HG03558 (cell line): ENCODE results near the gene HOXA11.

Experiments
- ATAC-seq: cut with Tn5 transposase; IDR thresholded peaks from one replicate; pipeline ENCODE4 v1.9.1; 2021; ENCODE audit warnings: moderate number of reproducible peaks; ENCODE audit not compliant: unreplicated experiment; ENCODE audit errors: extremely low read depth

HOXA11 gene

GRCh38 chr7:27207348-27207985, 22.4 kb upstream of the HOXA11 start:
- ATAC-seq, result no peak

DNA sequence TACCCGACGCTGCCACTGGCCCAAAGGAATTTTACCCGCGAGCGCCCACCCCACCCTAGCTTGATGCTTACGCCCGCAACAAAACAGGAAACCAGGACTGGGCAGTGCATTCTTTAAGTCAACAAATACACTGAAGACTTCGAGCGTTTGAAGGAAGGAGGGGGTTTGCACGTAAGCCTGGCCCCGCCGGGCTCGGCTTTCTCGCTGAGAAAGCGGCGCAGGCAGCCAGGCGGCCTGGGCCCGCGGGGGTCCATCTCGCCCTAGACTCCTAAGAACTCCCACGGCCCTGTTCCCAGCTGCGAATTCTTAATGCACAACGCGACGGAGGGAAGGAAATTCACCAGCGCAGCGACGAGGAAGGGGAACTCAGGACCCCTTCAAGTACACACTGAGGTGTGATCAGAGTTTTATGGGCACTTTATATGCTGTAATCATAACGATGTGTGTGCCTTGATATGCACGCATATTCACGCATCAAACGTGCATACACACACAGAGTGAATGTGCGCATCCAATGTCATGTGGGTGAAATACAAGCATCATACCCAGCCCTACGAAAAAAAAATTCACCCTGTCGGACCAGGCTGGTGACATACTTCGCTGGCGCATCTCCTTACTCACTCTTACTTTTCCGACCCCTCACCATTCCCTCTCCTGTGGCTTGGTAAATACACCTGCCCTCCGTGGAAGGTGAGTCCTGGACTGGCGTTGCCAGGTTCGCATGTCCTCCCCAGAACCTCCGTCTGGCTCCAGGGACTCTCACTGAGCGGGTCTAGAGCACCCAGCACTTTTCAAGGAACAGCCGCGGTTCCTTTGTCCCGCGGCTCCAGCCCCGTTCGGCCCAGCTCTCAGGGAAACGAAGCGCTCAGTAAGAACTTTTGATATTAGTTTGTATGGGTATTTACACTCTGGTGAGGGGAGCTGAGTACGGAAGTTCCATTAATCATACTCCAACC, 20.6 kb upstream of the HOXA11 start:
- ATAC-seq, result no peak

- ATAC-seq, result no peak
Observed at GRCh38 chr7:27204851-27205322, 19.9 kb upstream of the HOXA11 start.

DNA sequence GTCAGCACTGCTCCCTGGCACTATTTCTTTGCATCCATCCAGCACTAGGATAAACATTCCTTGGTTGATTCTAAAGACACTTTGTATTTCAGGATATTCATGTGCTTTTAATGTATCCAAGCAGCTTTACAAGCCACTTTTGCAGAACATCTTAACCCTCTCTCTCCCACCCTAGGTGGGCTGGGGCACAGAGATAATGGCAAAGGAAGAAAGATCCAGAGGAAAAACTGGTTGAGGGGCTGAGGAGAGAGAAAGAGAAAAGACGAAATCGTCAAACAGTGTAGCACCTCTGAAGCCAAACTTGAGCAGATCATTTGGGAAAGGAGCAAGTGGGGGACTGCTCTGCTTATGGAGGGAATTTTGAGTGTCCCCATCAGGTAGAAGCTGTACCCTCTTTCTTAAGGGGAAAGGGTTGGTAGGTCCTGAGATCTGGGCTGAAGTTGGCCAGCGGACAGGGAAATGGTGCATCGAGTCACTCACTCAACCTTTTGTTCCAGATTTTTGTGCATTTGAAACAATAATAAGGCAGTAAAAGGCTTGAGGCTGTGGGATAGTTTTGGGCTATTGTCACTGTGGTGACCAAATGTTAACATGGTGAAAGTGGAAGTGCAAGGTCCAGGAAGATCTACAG, 19.0 kb upstream of the HOXA11 start:
- ATAC-seq, result no peak

DNA sequence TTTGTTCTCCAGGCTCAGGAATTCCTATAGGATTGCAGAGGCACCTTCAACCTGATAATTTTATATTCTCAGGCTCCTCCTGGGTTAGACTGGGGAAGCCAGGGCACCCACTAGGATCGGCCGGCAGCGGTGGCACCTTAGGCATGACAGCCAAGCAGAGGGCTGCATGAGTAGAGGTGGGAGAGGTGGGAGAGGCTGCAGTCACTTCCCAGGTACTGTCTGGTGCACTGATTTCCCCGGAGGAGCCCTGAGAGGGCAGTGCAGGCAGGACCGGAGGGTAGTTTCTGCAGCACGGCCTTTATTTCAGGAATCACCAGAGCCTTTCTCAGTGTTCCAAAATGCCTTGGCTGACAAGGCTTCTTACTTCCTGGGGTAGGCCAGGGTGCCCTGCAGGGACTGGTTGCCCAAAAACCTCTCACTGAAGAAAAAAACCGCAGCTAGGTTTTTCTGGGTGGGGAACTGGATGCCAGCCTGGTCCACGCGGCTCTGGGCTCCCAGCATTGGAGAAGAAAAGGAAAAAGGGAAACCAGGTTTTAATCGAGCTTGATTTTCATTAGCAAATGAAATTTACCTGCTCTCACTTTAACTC, 18.4 kb upstream of the HOXA11 start:
- ATAC-seq, result no peak

DNA sequence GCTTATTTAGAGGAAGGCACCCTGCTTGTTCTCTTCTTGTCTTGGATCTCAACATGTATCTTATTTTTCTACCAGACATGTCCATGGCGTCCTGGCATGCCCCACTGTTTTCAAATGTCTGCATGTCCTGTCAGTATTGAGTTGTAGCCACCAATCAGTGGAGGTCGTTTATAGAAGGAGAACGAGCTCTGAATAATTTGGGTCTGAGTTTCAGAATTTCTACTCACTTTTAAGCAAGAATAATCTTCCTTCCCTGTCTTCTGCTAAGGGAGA, 17.8 kb upstream of the HOXA11 start:
- ATAC-seq, result no peak

DNA sequence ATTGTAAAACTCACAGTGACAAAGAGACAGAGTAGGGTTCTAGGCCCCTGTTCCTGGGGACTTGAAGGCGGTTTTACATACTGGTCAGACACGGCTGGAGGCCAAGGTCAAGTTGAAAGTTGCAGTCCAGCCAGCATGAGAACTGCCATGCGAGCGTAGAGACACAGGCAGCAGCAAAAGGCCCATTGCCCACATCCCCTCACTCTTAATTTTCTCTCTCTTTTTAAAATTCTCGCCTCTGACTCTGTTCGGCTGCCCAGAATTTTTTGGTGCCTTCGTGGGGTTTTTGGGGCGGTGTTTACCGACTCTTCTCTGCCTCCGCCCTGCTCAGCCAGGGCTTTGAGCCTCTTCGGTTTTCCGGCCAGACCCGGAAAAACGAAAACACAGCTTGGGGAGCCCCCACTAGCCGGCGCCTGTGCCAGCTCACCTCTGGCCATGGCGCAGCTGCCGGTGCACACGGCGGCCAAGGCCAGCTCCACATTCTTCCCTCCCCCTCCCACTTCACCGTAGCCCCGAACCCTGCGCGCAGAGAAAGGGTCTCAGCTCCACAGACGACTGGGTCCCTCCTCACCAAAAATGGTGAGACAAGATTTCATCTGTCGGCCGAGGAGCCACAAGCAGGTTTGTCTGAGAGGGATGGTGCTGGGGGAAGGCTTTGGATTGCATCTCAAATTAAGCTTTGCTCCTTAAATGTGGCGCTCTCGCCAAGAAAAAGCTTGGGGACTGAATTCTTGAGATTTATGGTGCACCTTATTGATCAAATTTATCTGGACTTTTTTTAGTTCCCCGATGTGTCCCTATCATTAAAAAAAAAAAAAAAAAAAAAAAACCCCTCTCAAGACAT, 17.2 kb upstream of the HOXA11 start:
- no peak for ATAC-seq

GRCh38 chr7:27201580-27202017, 16.6 kb upstream of the HOXA11 start:
- no peak for ATAC-seq

- no peak for ATAC-seq
Observed at GRCh38 chr7:27200761-27201579, 15.9 kb upstream of the HOXA11 start.

DNA sequence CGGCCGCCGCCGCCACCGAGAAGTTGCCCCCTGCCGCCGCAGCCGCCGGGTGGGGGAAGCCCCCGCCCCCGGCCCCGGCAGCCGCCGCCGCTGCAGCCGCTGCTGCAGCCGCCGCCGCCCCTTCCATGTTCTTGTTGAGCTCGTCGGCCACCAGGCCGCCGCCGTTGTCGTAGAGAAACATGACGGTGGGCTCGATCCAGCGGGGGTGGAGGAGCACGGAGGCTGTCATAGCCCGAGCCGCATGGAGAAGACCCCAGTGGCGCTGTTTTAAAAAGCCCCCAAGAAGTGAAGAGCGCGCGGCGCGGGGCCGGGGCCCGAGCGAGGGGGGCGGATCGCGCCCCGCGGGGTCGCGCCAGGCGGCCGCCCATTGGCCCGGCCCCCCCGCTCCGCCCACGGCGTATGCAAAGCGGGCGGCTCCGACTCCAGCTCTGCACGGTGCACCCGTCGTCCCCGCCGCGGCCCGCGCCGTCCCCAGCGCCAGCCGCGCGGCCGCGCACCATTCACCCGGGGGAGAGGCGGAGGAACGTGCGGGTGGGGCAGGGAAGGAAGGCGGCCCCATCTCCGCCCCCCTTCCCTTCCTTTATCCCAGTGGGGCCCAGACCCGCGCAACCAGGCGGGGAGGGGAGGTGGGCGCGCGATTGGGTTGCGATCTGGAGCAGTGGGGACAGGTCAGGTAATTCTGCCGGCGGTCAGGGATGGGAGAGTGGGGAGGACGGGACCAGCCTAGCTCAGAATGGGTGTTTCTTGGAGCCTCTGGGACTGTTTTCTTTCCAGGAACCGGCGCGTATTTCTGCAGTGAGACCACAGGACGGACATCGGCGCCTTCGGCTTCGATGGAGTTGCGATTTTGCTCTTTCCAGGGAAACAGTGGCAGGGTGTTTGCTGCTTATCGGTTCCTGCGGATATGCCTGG, 15.1 kb upstream of the HOXA11 start, which contains the start of gene HOXA13:
Gene HOXA13 (minus strand): TSS at position 243 of the 912 bp plus-strand sequence. CDS start 14 bp downstream, at position 229.
- no peak for ATAC-seq

- no peak for ATAC-seq
Observed at GRCh38 chr7:27198871-27199801, 14.1 kb upstream of the HOXA11 start.

GRCh38 chr7:27198138-27198841, 13.3 kb upstream of the HOXA11 start:
- no peak for ATAC-seq

GRCh38 chr7:27197137-27198042, 12.4 kb upstream of the HOXA11 start:
- ATAC-seq, result no peak

GRCh38 chr7:27196287-27196767, 11.3 kb upstream of the HOXA11 start:
- ATAC-seq, result no peak
